HG02623 (cell line): ENCODE data around the gene OSGEPL1.
"Not testable (repeated sequence)": the region's sequence is repeated elsewhere in the genome, so short reads cannot be mapped to it uniquely, and the experiment has no call there.

Experiments used
- ATAC-seq: cut with Tn5 transposase; IDR thresholded peaks from one replicate; pipeline ENCODE4 v1.9.1; 2021; ENCODE audit warnings: moderate library complexity; ENCODE audit not compliant: unreplicated experiment

OSGEPL1 gene, protein sequence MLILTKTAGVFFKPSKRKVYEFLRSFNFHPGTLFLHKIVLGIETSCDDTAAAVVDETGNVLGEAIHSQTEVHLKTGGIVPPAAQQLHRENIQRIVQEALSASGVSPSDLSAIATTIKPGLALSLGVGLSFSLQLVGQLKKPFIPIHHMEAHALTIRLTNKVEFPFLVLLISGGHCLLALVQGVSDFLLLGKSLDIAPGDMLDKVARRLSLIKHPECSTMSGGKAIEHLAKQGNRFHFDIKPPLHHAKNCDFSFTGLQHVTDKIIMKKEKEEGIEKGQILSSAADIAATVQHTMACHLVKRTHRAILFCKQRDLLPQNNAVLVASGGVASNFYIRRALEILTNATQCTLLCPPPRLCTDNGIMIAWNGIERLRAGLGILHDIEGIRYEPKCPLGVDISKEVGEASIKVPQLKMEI

DNA sequence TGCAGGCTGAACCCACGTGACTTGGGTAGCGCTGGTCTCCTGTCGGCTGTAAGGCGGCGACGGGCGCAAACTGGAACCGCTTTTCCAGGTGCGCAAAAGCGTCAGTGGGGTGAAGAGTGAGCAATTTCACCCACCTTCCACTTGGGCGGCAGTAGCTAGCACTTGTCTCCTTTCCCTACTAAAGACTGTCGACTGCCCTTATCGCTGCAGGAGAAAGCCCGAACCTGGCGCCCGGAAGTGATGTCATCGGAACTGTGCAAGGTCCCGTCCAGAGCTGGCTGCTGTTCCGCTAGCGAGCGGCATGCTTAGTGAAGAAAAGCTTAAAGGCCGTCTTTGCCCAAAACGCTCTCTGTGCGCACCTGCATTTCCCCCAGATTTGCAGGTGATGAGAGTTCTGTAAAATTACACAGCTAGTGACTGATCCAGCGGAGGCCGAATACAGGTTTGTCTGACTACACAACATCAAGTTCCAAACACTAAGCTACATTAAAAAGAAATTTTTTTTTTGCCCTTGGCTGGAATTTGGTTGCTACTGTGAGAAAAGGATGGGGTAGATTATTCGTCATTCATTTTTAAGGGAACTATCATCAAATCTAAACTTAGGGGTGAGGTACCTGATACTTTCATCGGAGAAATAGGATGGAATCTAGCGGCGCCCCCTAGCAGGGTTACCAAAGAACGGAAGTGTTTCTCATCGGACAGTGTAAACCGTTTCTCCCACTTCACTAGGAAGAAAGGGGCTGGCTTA is at the start of gene OSGEPL1:
TSS of gene OSGEPL1 (minus strand) at position 242 of the 748 bp plus-strand sequence. CDS start 1,152 bp downstream, outside the sequence.
- ATAC-seq: peak; percentile 96

DNA sequence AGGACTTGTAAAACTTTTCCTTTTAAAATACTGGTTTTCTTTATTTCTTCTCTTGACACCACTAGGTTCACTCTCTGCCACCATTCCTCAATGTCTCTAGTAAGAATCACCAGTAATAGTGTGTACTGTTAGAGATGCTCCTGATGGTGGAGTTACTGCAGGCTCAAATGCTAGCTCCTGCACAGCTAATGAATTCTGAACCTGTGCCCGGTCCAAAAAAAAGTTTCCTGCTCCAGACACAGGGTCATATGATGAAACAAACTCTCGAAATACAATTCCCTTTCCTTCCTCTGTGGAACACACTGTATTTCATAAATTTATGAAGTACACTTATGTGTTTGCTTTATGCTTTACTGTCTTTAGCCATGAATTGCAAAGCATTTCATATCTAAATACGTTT is 40.8 kb upstream of the OSGEPL1 start:
- no peak for ATAC-seq

DNA sequence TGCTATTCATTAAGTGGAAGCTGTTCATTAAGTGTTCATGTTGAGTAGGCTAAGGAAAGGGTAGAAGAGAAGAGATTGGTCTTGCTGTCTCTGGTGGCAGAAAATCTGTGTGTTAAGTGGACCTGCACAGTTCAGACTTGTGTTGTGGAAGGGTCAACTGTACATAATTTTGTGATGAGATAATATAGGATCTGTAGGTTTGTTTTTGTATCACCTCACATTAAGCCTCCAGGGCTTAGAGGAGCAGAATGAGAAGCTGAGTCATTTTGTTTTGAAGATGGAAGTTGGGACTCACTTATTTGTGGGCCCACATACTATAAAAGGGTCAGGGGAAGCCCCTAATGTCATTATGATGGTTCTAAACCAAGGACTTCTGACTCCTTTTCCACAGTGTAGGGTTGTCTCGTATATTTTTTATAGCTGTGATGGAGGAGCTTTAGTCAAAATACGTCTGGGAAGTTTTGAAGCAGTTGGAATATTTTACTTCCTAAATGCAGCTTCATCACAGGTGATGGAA is 39.9 kb upstream of the OSGEPL1 start:
- no peak for ATAC-seq

DNA sequence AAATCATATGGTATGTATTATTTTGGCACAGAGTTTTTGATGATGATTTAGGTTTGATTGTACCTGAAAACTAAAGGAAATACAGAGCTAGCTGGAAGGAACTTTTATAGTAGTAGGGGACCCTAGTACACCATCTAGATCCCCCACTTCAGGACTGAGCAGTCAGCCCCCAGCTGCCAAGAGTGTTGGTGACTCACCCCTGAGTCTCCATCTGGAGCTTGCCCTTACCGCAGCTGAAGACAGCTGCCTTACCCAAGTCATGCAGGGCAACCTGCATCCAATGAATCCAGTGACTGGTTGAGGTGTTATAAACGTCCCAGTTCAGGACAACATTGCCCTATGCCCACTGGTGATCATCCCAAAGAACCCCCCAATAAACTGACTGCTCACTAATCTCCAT is 36.9 kb upstream of the OSGEPL1 start:
- no peak for ATAC-seq

DNA sequence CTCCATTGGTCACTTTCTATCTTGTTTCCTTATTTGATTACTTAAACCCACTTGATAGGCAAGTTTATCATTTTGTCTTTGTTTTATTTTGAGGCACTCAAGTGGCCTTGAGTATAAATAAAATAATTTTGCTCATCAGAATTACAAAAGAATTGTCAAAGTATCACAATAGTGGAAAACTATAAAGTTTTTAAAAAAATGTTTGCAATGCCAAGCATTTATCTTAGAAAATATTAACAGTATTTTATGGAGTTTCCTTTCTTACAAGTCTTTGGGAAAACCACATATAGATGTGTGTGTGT is 36.4 kb upstream of the OSGEPL1 start:
- ATAC-seq: no peak

DNA sequence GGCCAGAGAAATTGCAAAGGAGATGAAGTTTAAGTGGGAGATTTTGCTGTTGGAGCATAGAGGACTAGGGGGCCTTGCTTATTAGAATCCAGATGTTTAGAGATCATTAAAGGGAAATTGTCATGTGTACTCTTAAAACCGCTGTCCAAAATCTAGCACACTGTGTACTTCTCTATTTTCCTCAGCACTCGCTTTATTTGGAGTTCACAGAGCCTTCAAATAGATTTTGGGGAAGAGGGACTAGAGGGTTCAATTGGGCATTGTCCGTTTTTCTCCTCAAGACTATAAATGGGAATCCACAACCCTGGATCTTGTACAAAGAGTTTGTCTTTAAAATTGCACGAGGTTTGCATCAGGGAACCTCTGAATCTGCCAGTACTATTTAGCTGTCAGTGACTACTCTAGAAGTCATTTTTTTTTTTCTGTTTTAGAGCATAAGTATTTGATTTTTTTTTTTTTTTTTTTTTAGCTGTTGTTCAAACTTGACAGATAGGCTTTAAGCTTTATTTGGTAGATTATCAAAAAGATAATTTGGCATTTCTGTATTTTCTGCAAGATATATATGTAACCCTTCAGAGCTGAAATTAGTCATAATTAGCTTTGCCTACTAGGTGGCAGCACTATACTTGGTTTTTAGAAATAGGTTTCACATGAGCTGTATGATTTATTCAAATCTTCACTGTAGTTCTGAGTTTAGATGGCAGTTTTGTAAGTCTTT is 35.9 kb upstream of the OSGEPL1 start:
- peak; percentile 71 for ATAC-seq

DNA sequence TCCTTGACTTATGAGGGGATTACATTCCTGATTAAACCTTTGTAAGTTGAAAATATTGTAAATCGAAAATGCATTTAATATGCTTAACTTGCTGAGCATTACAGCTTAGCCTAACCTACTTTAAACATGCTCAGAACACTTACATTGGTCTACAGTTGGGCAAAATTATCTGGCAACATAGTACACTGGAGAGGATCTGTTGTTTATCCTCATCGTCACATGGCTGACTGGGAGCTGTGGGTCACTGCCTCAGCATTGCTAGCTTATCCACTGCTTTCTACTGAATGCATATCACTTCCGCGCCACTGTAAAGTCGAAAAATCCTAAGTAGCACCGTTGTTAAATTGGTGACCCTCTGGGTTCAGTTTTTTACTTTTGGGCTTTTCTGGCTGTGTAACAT is 35.3 kb upstream of the OSGEPL1 start:
- ATAC-seq: no peak

DNA sequence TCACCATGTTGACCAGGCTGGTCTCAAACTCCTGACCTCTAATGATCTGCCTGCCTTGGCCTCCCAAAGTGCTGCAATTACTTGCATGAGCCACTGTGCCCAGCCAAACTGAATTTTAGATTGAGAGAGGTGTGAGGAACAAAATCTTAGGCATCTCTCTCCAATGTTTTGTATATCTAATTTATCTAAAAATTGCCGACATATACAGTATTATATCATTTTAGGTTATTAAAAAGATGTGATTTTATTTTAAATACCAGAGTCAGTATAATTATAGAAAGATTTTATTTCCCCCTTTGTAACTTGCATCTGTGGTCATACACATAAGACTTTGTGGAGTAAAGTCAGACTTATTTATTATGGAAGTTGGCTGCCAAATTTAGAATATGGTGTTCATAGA is 31.7 kb upstream of the OSGEPL1 start:
- no peak for ATAC-seq

DNA sequence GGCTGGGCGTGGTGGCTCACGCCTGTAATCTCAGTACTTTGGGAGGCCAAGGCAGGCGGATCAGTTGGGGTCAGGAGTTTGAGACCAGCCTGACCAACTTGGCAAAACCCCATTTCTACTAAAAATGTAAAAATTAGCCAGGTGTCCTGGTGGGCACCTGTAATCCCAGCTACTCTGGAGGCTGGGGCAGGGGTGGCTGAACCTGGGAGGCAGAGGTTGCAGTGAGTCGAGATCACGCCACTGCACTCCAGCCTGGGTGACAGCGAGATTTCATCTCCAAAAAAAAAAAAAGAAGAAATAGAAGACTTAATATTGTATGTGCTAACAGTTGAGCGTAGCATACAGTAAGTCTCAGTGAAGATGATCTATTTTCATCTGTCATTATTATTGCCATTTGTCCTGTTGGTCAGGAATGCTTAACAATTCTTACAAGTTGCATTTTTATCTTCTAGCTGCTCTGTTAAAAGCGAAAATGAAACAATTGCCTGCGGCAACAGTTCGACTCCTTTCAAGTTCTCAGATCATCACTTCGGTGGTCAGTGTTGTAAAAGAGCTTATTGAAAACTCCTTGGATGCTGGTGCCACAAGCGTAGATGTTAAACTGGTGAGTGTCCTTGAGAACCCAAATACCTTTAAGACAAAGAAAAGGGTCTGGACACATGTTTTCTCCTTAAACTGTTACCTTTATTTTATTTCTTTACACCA is 28.9 kb upstream of the OSGEPL1 start:
- ATAC-seq: no peak

DNA sequence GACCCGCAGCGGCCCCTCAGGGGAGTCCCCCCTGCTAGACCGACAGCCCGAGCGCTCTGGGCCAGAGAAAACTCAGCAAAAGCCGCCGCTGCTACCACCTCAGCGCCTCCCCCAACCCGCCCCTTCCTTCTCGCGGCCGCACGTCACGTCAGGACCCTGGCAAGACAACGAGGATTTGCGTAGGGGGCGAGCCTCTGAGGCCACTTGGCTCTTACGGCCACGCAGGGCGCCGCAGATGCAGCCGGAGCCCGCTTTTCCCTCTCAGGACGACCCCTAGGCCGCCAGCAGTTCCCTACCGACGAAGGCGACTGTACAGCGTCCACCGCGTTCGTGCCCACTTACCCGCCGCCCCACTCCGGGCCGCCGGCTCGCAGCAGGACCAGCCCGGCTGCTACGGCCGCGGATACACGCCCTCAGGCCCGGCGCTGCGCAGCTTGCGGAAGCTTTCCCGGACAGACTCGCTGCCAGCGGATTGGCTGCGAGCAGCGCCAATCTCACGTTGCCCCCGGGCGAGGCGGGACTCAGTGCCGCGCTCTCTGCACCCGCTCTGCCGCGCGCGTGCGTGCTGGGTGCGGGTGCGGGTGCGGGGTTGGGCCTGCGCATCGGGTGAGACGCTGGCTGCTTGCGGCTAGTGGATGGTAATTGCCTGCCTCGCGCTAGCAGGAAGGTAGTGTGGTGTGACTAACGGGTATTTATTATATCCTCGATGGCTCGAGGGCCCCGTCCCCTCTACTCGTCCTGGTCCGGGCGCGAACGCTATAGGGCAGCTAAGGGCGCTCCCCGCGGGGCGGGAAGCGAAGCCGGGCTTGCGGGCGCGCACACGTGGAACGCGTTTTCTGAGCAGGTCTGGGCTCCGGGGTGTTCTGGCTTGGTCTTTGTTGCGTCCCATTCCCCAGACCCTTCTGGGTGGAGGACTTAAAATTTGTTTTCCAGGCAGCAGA is 21.6 kb upstream of the OSGEPL1 start, which contains the start of the genes ORMDL1 and PMS1:
TSS of gene ORMDL1 (minus strand) at position 413 of the 941 bp plus-strand sequence. CDS start 1,744 bp downstream, outside the sequence.
TSS of gene PMS1 (plus strand) at position 524 of the 941 bp plus-strand sequence. CDS start 7,360 bp downstream, outside the sequence.
- peak; percentile 92 for ATAC-seq

DNA sequence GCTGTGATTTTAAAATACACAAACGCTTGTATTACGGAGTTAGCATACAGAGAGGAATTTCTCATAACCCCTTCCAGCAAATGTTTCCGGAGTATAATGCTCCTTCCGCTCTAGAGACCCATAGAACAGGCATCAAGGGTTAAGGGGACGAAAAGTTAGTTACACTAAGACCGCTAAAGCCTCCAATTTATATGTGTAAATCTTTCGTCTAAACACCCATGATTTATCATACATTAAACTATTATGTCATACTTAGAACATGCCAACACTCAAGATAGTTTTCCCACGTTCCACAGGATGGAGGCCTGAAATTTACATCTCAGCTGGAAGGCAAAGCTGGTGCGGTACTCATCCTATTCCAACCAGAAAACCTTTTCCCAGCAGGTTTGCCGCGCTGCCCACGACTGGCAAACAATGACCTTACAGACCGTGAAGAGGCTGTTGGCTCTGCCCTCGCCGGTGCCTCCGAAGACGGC is 20.9 kb upstream of the OSGEPL1 start:
- peak; percentile 10 for ATAC-seq

DNA sequence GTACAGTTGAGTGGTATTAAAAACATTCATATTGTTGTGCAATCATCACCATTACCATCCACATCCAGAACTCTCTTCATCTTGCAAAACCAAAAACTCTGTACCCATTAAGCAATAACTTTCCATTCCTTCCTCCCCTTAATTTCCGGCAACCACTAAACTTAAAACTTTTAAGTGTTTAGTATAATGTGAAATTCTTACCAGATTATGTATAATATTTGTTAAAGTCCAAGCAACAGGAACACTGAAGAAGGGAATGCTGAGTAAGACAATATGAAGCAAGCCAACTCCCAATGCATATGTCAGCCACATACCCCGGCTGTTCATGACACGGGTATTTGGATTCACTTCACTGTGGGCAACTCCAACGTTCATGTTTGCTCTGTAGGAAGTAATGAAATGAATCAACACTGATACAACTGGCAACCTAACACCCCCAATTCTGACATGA is 19.7 kb upstream of the OSGEPL1 start:
- no peak for ATAC-seq

DNA sequence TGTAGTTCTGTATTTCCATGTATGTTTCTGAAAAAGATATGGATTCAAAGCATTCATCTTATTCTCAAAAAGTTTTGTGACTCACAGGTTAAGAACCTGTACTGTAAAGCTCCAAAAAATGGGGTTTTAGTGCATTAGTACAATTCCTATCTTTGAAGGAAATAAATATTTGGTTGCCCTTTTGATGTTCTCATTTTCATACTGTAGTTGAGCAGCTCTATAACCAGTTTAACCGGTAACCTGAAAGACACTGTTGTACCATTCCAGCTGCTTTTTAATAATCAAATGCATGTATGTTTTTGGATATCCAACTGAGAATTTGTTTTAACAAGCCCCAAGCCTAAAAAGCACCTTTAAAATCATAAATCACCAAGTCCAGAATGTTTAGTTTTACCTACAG is 9.6 kb upstream of the OSGEPL1 start:
- ATAC-seq: no peak

DNA sequence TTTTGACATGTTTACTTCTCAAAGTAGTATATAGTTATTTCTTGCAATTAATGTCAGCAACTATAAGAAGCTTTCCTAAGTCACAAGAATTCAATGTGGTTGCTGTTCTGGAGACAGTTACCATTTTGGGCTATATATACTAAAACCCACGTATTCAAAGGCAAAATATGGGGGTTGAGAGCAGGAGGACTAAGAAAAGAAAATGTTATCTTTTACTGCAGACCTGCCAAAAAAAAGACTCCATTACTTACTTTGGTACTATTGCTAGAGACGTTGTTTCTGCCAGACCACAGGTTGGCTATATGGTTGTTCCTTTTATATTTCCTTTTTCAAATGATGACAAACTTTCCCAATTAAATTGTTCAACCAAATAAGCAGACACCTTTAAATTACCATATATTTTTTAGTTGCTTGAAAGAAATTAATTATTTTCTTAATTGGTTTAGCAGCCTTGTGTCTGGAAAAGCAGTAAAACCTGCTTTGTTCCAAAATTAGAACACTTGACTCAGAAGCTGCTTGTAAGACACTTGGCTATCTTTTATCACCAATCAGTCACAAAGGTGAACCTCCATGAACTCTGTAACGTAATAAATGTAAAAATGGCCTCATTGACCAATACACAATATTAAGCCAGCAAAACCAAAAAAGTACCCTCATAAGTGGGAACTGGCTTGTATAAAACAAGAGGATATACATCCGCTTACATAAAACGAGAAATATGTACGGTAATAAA is 8.2 kb upstream of the OSGEPL1 start:
- ATAC-seq: no peak

DNA sequence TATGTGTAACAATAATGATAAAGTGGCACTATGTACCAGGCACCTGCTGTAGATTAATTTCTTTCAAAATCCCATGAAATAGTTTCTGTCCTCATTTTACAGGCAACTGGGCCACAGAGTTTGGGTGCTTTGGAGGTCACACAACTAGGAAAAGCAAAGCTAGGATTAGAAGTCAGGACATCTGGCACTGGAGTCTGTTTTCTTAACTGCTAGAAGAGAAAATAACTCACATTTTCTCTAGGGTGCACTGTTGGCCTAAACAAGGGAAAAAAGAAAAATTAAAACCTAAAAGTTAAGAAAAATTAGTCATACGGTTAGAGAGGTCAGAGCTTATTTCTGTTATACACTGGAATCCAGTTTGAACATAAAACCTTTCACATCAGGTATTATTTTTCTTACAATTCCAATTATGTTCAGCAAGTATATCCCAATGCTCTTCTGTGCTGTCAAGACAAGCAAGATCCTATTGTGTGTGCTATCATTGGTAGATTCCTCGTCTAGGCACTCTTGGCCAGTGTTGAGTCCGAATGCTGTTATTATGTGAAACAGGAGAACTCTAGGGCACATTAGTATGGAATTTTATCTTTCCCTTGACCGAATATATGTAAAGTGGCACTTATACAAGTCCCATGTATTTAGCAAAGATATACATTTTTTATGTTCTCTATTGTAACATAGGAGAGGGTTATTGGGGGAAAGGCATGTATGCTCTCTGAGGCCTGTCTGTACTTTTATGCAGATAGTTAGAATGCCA is 1.5 kb upstream of the OSGEPL1 start:
- ATAC-seq: no peak

DNA sequence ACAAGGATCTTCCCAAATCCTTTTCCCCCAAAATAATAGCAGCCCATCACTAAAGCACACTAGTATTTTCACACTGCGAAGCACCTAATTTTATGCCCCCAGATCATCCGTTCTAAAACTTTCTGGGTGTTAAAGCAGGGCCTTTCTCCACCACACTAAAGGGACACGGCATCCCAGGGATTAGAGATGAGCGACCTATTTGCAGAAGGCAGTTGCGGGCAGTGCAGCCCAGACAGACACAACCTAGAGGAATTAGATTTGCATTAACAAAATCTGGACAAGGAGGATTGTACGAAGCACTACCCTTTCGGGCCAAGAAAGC is 402 bp downstream of the OSGEPL1 start:
- no peak for ATAC-seq

DNA sequence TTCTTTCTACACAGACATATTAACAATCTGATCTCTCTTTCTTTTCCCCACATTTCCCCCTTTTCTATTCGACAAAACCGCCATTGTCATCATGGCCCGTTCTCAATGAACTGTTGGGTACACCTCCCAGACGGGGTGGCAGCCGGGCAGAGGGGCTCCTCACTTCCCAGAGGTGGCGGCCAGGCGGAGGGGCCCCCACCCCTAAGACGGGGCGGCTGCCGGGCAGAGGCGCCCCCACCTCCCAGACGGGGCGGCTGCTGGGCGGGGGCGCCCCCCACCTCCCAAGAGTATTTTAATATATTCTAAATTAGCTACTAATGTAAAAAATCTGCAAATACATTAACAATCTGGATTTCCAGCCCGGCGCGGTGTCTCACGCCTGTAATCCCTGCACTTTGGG is 2.4 kb downstream of the OSGEPL1 start:
- not testable (repeated sequence) for ATAC-seq

DNA sequence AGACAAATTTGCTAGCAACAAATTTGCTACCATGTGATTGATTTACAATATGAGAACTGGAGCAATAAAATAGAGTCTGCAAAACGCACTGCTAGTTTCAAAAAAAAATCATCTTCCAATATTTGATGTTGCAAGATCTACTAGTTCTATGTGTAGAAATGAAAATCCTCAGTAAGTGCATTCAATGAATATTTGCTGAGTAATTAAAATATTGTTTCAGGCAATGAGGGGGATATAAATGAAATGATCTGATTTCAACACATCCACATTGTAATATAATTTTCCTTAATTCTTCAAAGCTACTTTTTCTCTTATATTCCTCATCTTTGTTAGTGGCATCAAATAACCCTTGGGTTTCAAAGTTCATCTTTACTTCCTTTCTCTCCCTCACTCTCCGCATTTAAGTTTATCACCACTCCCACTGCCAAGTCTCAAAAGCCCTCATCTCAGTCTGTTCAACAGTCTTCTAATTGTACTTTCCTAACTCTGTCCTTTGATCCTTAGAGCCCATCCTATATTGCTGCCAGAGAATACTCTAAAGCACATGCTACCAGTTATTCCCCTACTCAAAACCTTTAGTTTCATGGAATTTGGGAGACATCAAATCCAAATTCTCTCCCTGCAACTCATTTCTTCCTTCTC is 6.2 kb downstream of the OSGEPL1 start:
- no peak for ATAC-seq
